GM10266 (cell line): Measurements from ENCODE around the gene LY6G6F.

ENCODE experiments used
- DNase-seq: peaks from one replicate; pipeline ENCODE4 v3.0.0; 2012; ENCODE audit errors: extremely low spot score
- TF ChIP-seq, protein P1 (sequence below): IDR thresholded peaks from 2 replicates; pipeline ENCODE4 v1.5.1; 2012; ENCODE audit warnings: mild to moderate bottlenecking, low read depth; ENCODE audit not compliant: control insufficient read depth, insufficient read depth; ENCODE audit errors: missing control alignments

The LY6G6F gene

DNA sequence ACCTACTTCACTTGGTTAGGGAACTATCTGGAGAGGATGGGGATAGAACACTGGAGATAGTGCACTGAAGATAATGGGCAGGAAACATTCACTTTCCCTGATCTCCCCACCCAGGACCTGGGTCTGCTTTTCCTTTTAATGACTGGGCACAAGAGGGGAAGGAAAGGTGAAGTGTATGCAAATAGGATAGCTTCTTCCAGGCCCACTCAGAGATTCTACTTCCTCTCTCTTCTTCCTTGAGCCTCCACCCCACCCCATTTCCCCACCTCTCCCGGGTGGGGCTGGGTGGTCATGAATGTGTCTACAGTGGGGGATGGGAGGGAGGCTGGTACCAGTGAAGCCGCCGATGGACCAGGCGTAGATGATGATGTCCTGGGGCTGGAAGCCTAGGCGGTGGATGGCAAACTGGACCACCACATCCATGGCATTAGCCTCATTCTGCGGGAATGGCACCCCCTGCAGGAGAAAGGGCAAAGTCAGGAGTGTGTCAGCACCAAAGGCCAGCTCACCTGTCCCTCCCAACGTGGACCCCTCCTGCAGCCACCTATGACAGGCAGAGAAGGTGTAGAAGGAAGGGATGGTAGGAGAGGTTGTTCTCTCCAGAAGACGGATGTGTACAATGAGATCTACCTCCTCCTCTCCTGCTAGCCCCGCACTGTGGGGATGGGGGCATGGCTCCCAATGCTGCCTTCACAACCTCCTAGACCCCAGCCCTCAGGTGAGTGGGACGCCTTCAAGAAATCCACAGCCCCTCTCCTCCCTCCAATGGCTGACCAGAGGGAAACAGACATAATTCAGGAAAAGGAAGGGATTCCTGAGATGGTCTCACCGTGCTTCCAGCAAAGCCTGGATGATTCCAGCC is 17.2 kb upstream of the LY6G6F start:
- no peak for DNase-seq
- TF ChIP-seq, protein P1, sequence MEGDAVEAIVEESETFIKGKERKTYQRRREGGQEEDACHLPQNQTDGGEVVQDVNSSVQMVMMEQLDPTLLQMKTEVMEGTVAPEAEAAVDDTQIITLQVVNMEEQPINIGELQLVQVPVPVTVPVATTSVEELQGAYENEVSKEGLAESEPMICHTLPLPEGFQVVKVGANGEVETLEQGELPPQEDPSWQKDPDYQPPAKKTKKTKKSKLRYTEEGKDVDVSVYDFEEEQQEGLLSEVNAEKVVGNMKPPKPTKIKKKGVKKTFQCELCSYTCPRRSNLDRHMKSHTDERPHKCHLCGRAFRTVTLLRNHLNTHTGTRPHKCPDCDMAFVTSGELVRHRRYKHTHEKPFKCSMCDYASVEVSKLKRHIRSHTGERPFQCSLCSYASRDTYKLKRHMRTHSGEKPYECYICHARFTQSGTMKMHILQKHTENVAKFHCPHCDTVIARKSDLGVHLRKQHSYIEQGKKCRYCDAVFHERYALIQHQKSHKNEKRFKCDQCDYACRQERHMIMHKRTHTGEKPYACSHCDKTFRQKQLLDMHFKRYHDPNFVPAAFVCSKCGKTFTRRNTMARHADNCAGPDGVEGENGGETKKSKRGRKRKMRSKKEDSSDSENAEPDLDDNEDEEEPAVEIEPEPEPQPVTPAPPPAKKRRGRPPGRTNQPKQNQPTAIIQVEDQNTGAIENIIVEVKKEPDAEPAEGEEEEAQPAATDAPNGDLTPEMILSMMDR, result peak; percentile 42

DNA sequence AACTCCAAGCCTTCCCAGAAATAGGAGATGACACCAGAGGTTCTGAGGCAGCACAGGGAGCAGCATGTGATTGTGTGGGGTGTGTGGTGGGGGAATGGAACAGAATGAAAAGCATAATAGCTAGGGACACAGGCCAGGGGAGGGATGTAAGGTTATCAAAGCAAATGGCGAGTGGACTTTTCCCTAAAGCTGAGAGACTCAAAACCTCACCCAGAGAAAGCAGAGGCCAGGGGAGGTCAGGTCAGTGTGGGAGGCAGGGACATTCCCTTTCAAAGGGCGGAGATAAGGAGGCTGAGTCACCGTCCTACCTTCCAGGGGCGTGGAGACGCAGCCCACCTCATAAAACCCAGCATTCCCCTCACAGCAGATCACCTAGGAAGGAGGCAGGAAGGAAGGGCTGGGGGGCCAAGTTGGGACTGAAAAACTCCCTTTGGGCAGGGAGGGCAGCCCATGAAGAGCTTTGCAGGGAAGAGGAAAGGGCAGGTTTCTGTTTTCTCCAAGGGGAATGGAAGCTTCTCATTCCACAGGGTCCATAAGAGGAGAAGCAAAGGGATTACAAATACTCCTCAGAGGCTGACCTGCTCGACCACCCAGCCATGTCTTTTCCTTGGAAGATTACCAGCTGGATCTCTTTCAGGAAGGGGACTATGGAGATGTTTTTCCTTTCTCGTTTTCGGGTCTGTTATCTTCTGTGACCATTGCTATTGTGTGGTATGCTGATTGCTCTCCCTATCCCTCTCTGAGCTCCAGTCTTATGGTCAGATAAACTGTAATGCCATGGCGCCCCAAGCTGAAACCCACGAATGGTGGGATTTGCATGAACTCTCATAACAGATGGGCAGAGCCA is 16.2 kb upstream of the LY6G6F start:
- TF ChIP-seq, protein P1, result no peak
- no peak for DNase-seq

DNA sequence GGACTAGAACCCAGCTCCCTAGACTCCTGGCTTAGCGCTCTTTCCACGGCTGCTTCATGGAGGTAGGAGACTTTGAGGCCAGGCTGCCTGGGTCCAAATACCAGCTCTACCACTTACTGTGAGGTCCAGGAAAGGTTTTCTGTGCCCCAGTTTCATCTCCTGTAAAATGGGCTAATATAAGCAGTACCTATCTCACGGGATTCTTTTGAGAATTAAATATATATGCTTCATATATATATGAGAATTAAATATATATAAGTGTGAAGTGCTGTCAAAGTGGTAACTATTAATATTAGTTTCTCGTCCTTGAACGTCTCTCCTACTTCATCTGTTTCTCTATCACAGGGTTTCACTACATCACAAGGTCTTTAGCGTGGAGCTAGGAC is 15.6 kb upstream of the LY6G6F start:
- TF ChIP-seq, protein P1, result no peak

DNA sequence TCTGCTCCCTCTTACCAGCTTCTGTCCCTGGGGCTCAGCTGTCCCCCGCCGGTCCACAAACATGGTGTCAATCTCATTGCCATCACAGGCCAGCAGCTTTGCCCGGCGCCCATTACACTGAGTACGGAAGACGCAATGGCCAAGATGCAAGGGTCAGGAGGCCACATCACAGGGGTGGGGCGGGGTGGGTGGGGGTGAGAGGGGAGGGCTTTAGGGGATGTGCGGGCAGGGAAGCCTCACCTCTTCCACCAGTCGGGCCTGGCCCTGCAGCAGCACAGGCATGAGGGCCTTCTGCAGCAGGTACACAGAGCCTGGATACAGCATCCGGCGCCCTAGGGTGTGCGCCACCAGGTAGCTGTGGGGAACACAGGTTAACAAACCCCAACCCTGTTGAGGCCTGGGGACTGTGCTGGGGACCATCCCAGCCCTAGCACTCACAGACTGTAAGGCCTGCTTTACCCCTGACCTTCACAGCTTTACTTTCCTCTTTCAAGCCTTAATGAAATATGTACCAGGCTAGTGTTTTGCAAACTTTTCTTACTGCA is 15.0 kb upstream of the LY6G6F start:
- DNase-seq, result no peak
- TF ChIP-seq, protein P1, result no peak

More for the DNA sequence above, 15.6 kb upstream of the LY6G6F start:
- DNase-seq, result no peak

DNA sequence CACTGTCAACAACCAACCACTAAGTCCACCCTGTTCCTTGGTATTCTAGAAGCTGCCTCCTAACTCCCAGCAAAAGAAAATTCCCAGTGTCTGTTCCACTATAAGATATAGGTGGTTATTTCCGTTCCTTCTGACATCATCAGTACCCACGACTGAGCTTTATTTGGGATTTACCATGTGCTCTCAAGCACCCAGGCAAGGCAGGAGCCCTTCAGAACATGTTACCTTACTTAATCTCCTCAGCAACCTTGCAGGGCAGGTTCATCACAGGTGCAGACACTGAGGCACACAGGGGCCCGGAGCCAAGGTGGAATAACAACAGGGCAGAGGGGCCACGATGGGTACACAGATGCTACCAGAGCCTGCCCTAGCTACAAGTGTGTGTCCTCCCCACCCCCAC is 14.3 kb upstream of the LY6G6F start:
- no peak for DNase-seq
- TF ChIP-seq, protein P1, result no peak

DNA sequence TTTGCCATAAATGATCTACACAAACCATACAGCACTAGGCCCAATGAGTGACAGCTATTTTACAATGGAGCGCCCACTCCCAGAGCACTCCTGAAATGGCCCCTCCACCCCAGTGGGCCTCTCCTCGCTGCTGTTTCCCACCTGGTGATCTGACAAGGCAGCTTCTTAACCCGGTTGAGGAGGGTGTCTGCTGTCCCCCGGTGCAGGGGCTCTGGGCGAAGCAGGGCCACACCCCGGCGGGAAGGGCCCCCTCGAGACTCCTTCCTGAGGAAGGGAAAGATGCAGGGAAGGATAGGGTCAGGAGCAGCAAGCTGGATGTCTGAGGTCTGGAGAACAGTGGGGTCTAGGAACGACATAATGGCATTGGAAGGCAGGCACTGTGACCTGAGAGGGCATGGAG is 13.8 kb upstream of the LY6G6F start:
- TF ChIP-seq, protein P1, result no peak
- no peak for DNase-seq
